ENCODE measurements around the gene YJEFN3.
A peak's percentile ranks its signal among the peaks of the same experiment; 100 is the strongest.

The YJEFN3 gene

GRCh38 chr19:19498255-19498991, 30.3 kb upstream of the YJEFN3 start:
- no peak for DNase-seq

DNA sequence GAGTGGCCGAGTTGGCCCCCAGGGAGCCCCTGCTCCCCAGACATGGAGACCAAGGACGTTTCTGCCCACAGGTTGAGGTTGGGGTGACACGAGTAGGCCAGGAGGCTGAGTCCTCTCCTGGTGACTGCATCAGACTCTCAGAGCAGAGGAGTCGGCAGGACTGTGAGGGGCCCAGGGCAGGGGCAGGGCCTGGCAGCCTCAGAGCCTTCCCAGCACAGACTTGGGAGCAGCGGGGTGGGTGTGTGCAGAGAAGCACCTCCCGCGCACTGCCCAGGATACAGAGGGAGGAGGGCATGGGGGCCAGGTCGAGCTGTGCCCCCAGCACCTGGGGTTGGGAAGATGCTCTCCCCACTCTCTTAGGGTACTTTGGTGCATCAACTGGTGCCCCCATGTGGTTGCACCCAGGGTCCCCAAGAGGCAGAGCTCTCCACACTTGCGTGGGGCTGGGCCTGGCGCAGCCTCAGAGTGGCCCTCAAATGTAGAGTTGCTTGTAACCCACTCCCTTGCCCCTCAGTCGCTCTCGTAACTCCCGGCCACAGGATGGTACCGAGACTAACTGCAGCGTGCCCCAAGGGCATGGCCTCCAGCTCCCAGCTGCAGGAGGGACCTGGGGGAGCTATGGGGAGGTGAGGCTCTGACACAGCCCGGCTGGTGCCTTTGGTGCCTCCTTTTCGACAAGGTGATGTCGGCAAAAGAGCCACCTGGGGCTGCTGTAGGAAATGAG, 29.3 kb upstream of the YJEFN3 start:
- no peak for DNase-seq

DNA sequence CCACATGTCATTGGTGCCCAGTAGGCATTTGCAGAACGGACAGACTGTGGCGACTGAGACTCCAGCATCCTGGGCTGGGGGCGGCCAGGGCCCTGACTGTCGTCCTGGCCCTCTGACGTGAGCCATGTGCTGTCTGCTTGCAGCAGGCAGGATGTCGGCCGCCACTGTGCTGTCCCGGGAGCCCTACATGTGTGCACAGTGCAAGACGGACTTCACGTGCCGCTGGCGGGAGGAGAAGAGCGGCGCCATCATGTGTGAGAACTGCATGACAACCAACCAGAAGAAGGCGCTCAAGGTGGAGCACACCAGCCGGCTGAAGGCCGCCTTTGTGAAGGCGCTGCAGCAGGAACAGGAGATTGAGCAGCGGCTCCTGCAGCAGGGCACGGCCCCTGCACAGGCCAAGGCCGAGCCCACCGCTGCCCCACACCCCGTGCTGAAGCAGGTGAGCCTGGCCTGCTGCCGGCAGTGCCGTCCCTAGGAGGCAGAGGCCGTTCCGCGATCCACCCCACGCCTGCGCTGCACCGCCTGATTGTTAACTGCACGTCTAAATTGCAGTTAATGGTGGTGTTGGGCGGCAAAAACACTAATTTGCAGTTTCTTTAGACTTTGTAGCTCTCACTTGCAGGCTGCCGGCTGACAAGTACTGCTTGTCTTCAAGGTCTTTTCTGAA, 27.6 kb upstream of the YJEFN3 start:
- no peak for DNase-seq

- DNase-seq = no peak
Observed at GRCh38 chr19:19501798-19502197, 26.9 kb upstream of the YJEFN3 start.

DNA sequence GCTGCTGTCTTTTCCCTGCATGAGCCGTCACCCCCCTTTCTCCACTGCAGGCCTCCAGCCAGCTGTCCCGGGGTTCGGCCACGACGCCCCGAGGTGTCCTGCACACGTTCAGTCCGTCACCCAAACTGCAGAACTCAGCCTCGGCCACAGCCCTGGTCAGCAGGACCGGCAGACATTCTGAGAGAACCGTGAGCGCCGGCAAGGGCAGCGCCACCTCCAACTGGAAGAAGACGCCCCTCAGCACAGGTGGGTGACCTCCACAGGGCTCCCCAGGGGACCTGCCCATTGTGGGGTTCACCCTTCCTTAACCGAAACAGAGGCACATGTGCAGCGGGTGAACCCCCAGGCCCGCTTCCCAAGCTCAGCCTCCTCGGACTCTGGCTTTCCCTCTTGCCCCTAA, 26.4 kb upstream of the YJEFN3 start:
- DNase-seq = no peak

DNA sequence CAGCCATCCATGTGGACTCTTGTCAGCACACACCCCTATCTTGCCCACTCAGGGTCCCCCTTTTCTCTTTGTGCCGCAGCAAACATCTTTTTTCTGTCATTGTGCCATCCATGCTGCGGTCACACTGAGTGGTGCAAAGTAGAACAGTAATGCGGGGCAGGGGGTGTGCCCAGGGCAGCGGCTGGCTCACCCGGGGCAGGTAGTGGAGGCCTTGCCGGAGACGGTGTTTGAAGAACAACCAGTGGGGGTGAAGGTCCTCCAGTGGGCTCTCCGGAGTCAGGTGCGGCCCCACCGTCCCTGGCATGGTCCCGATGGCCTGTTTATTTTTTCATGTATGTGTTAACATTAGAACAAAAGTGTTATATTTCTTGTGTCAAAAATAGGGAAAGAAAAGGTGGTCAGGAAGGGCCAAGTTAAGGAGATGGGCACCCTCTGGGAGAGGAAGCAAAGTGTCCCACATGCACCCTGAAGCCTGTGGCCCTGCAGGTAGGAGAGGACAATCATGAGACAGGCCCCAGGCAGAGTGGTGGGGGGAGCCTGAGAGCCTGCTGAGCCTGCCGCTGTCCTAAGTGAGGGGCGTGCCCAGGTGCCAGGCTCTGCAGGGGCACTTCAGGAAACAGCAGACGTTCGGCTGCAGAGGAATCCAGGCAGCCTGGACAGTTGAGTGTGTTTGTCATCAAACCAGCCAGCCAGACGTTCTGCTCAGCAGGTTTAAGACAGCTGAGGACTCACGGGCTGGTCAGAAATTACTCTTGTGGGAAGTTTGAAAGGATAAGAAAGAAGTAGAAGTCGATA, 25.7 kb upstream of the YJEFN3 start:
- DNase-seq = no peak

- DNase-seq = no peak
Observed at GRCh38 chr19:19504754-19505668, 23.7 kb upstream of the YJEFN3 start.

GRCh38 chr19:19505669-19506326, 22.9 kb upstream of the YJEFN3 start:
- DNase-seq = no peak

- DNase-seq = no peak
Observed at GRCh38 chr19:19506592-19506991, 22.1 kb upstream of the YJEFN3 start.

GRCh38 chr19:19507354-19507753, 21.4 kb upstream of the YJEFN3 start:
- no peak for DNase-seq

DNA sequence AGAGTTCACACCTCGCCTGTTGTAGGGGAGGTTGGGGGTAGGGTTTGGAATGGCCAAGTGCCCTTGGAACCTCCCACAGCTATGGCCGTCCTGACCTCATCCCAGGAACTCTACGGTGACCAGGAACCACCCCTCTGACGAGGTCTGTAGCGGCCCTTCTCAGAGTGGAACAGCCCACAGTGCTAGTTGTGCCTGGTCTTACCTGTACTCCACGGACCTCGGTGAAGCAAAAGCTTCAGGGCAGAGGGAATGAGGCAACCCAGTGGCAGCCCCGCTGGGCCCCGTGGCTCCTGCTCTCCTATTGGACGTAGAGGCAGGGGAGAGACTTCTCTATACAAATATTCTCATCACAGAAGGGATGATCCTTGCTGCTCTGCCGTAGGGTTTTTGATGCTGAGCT, 20.5 kb upstream of the YJEFN3 start:
- no peak for DNase-seq

DNA sequence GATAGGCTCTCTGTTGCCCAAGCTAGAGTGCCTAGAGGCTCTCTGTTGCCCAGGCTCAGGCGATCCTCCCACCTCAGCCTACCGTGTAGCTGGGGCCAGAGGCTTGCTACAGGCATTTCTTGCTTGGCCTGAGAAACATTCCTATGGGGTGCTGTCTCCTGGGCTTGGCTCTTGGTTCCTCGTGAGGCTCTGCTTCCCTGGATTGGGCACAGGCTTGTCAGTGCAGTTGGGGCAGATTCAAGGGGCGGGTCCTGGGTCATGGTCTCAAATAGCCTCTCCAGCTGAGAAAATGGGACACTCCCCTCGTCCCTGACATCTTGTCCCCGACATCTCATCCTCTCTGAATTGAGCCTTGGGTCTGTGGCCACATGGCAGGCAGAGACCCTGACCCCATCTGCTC, 18.3 kb upstream of the YJEFN3 start:
- no peak for DNase-seq

- DNase-seq = no peak
Observed at GRCh38 chr19:19513682-19514081, 15.0 kb upstream of the YJEFN3 start.

- DNase-seq = peak in 1 of 2 experiments; percentile 40
Observed at GRCh38 chr19:19514215-19514657, 14.5 kb upstream of the YJEFN3 start.

DNA sequence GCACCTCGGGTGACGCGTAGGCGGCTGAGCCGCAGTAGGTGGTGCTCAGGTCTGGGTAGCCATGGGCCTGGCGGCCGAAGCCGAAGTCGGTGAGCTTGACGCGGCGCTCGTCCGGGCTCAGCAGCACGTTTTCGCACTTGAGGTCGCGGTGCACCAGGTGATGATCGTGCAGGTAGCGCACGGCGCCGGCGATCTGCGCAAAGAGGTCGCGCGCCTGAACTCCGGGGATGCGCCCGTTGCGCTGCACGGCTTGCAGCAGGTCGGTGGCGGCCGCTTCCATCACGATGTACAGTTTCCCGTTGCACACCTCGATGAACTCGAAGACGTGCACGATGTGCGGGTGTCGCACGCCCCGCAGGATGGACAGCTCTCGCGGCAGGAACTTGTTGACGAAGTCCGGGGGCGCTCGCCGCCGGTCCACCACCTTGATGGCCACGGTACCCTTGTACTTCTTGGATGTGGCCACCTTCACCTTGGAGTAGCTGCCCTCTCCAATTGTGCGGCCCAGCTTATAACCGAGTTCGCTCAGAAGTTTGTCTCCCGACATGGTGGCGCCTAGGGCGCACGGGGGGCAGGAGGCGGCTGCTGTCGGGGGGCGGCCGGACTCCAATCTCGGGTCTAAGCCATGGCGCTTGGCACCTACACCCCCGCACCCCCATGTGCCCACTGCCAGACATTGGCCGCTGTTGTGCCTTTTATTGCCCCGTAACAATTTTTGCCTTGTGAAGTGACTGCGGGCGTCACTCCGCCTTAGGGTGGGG, 13.7 kb upstream of the YJEFN3 start, which contains the start of gene TSSK6:
TSS of gene TSSK6 (minus strand) at position 668 of the 761 bp plus-strand sequence. CDS start at position 547, 121 bp downstream.
- DNase-seq = no peak

DNA sequence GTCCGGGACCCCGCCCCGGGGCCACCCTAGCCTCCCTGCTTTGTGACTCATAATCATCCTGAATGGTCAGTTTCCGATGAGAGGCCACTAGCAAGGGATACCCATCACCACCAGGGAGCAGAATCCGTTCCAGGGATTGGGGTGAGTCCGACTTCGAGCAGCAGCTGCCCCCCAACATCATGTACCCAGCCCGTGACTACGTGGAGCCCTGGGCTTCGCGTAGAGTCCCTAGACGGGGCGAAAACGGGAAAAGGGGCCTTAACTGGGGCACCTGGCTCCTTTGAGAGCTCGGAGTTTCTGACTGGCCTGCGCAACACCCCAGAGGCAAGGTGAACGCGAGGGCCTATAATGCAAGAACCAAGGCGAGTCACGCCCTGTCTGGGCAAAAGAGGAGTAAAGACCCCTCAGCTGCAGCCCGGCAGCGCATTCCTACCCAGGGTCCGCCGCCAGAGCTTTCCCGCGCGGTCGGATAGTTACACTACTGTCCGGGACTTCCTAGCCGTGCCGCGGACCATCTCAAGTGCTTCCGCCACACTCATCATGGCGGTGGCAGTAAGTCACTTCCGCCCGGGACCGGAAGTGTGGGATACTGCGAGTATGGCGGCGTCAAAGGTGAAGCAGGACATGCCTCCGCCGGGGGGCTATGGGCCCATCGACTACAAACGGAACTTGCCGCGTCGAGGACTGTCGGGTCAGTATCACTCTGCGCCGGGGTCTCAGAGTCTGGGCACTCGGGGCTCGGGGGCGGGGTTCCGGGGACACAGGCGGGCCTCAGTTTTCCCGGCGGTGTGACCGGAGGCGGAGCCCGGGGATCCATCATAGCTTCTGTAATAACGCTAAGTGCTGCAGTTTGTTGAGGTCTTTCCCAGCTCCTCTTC, 12.8 kb upstream of the YJEFN3 start, which contains the start of gene NDUFA13:
TSS of gene NDUFA13 (plus strand) at position 584 of the 878 bp plus-strand sequence. CDS start at position 598, 14 bp downstream.
- peak; percentile 99 for DNase-seq

DNA sequence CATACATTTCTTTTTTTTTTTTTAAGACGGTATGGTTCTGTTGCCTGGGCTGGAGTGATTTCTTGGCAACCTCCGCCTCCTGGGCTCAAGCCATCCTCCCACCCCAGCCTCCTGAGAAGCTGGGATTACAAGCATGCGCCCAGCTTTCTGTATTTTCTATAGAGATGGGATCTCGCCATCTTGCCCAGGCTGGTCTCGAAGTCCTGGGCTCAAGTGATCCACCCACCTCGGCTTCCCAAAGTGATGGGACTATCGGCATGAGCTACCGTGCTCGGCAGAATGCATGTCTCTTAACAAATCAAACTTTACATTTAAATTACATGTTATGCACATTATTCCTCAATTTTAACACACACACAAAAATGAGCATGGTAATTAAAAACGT, 11.5 kb upstream of the YJEFN3 start:
- DNase-seq = no peak

GRCh38 chr19:19520989-19521388, 7.7 kb upstream of the YJEFN3 start:
- no peak for DNase-seq

- DNase-seq = no peak
Observed at GRCh38 chr19:19523177-19523576, 5.5 kb upstream of the YJEFN3 start.
